GM11168 (cell line): ENCODE results near the gene TMEM88.

ENCODE experiments used
- in situ Hi-C: fragments of 300-500 bp; cut with MboI; formaldehyde crosslinking; loops from one replicate; pipeline ENCODE4 v1.12.0; 2022; ENCODE audit warnings: low sequenced_read_pairs; ENCODE audit not compliant: unreplicated experiment

The TMEM88 gene

DNA sequence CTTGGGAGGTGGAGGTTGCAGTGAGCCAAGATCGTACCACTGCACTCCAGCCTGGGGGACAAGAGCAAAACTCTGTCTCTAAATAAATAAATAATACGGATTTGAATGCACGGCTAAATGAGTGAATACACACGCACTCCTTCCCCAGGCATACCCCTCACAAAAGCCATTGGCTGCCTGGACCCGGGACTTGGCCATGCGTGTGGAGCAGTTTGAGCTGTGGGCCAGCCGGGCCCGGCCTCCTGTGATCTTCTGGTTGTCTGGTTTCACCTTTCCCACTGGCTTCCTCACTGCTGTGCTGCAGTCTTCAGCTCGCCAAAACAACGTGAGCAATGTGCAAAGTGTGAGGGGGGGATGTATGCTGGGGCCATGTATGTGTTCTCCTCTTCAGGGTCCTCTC is 22.4 kb upstream of the TMEM88 start:
- in situ Hi-C loops, result no loop called here

DNA sequence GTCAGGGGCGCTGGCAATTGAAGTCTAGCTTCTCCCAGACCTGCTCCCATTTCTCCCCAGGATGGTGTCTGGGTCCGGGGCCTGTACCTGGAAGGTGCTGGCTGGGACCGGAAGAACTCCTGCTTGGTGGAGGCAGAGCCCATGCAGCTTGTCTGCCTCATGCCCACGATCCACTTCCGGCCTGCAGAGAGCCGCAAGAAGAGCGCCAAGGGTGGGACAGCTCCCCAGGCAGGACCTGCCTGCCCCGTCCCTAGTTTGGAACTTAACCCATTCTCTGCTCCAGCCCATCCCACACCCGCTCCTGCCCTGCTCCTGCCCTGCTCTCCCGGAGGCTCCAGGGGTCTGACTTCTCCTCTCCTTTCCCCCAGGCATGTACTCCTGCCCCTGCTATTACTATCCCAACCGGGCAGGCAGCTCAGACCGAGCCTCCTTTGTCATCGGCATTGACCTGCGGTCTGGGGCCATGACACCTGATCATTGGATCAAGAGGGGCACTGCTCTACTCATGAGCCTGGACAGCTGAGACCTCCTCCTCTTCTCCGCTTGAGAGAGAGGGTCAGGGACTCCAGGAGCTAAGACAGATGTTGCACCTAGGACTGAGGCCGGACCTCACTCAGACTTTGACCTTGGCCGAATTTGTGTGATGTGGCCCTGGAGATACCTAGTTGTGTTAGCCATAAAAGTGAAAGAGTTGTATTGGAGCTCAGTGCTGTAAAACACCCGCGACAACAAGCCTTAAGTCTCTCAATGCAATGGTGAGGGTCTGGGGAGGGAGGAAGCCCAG is 21.7 kb upstream of the TMEM88 start:
- in situ Hi-C loops, result no loop called here

DNA sequence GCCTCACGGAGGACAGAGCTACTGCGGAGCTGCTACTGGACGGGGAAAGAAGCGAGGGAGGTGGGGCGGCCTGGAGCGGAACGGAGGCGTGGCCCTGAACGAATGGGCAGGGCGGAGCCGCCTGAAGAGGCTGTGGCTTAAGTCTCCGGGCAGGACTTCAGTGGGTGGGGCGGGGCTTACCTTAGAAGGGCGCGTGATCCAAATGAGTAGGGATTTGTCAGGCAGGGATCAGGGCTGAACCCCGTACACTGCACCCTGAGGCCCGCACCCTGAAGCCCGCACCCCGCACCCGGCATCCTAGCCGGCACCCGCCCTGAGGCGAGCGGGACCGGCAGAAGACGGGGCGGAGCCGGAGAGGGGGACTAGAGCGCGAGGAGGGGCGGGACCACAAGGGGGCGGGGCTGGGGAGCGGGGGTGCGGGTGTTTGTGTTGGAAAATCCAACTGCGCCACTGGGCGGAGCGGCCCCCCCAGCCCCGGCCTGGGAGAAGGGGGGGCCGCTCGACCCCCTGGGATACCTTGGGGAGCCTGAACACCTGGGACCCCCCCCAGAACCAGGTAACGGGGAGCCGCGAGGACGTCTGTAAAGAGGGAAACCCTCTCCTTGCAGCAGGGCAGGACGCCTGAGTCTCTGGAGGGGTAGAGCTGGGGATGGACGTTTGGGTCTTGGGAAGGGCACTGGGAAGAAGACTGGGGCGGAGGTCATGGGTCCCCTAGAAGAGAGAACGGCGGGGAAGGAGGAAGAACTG is 20.9 kb upstream of the TMEM88 start, which contains the start of gene KDM6B:
TSS of gene KDM6B (plus strand) at position 423 of the 747 bp plus-strand sequence. CDS start 11,338 bp downstream, outside the sequence.
- in situ Hi-C loops, result no loop called here

DNA sequence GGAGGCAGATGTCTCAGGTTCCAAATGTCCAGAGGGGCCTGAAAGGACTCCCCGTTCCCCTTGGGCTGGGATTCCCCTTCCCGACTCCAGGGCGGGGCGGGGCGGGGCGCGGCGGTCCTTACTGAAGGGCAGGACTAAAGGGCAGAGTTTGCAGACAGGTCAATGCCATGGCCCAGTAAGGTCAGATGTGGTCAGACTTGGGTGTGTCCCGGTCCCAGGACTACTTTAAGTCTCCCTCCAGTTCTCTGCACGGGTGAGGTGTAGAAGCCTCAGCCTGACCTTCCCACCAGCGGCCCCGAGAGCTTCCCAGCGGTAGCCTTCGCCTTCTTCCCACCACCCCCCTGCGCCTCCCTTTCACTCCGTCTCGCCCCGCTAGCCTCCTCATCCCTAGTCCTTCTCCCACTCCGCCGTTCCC is 20.3 kb upstream of the TMEM88 start:
- in situ Hi-C loops, result no loop called here

DNA sequence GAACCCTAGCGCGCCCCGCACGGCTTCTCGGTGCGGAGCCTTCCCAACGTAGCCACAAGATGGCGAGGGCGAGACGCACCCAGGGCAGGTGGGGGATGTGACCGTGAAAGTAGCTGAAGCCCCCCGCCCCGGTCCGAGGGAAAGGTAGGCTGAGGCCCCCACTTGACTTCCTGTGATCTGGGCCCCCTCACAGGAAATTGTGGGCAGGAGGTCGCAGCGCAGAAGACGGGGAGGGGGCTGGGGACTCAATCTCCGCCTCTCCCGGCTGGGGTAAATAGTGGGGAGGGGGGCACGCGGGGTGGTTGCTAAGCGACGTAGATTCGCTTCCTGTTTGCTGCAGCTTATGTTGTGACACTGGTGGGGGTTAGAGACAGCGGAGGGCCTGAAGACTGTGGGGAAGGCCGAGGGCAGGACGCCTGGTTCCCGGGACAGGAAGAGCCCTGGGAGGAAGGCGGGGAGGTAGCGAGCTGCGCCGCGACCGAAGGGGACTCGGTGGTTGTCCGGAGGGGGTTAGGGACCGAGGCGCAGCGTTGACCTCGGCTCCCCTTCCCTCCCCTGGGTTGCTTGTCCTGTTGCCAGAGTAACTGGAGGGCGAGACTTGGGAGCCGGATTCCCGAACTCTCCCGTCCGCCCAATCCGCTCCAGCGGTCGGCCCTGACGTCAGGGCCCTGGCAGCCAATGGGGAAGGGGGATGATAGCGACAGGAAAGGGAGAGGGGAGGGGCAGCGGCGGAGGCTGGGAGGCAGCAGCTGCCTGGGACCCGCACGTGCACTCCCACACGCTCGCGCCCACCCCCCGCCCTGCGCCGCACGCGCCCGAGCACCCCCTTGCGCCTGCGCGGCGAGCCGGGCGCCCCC is 19.7 kb upstream of the TMEM88 start:
- in situ Hi-C loops, result no loop called here

DNA sequence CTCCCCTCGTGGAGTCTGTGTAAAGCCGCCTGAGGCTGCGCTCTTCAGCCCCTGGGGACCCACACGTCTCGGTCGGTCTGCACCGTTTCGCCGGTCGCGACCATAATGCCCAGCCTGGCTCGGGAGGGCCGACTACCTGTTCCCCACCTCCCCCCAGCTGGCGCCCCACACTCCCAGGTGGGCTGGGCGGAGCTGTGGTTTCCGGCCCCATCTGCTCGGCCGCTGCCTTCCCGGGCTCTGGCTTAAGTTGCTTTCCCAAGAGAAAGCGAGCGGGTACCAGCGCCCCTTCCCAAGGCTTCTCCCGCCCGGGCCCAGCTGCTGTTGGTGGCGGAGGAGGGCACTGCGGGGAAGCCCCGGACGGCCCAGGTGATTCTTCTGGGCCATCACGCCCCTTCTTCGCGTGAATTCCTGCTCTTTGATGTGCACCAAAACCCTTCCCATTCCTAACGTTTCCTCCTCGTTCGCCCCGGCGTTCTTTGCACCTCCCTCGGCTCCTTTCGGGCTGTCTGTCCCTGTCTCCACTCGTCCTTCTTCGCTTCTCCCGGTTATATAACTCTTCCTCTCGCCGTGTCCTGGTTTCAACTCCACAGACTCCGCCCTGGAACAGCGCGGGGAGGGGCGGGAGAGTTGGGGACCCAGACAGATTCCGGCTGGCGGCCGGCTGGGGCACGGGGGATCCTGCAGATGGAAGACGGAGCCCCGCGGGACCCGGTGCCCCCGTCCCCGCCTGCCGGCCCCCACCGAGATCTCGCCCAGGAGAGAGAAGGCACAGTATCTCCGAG is 18.9 kb upstream of the TMEM88 start:
- in situ Hi-C loops, result no loop called here

DNA sequence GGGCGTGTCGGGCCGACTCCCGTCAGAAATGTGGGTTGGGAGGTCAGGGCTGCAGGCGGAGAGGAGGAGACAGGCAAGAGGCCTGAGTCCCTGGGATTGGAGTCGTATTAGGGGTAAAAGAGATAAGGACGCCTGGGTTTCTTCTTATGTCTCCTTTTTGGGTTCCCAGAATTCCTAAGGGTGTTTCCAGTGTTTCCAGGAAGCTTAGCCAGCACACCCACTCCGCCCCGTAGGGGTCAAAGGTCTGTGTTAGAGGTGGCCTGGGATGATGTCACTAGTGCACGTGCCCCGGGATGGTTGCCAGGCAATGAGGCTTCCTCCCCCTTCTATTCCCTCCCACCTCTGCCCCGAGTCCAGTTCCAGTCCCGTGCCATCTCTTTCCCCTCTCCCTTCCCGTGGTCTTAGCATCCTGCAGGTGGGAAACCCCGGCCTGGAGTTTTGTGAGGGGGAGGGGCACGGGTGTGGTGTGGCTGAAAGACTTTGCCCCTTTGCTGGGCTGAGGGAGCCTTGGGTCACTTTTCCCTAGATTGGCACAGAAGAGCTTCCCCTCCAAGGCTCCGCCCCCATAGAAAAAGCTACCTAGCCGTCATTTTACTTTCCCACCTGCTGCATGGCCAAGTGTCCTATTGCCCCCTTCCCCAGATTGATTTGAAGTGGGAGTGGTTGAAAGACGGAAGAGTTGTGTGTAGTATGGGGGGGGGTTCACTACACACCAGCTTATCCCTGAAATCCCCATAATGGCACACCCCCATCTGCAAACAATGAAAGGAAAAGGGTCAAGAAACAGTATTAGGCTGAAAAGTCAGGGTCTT is 18.1 kb upstream of the TMEM88 start:
- in situ Hi-C loops, result no loop called here

DNA sequence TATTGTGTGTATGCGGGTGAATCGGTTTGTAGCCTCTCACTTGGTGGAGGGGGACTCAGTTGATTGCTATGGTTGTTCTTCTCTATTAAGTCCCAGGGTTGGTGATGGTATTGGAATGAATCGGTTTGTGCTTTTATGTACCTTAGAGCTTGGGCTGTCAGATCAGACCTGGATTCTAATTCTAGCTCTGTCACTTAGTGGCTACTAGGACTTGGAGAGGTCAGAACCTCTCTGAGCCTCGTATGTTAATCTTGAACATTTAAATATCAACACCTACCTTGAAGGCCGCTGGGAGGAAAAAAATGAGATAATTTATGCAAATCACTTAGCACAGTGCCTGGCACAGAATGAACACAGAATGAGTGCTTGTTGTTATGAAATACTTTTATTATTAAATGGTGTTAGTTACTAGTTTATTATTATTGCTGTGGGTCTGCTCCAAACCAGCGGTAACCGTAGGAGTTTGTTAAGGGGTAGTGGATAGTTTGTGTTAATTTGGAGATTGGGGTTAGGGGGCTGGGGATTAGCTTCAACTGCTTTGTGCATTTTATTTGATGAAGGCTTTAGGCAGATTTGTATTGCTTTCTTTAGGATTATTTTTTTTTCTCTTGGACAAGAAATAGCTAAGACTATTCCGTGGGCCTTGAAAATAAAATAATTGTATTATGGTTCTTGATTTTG is 17.3 kb upstream of the TMEM88 start:
- in situ Hi-C loops, result no loop called here

DNA sequence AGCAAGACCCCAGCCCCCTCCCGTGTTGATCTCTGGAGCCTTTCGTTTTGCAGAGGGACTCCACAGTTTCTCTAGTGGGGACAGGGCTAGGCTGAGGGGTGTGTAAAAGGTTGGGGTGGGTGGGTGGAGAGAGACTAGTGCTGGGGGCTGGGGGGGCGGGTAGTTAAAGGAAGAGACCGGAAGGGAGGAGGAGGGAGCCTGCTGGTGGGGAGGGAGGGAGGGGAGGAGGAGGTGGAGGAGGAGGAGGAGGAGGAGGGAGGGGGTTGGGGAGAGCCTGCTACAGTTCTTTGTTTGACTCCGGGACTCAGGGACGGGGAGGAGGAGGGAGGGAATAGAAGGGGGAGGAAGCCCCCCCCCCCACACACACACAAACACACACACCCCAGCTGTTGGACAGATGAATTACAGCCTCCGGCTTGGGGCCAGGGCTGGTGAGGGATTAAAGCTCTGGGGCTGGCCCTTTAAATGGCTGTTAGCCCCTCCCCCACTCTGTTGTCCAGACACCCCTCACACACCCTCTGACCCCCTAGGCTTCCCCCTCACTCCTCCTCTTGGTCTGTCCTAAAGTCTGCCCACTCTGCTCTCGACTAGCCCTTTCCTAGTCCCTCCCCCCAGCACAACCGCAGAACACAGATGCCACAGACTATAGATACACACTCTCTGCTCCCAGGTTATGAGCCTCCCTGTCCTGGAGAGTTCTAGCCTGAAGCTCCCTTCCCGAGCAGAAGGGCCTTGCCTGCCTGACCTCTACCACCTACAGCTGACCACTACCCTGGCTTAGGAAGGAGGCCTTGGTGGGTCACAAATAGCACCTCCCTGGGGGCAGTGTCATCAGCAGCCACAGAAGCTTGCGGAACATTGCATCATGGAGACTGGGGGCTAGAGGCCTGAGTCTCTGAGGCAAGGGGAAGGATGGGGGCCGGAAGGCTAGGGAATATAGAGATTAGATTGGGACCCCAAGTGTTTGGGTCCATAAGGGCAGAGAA is 16.5 kb upstream of the TMEM88 start:
- in situ Hi-C loops, result no loop called here

DNA sequence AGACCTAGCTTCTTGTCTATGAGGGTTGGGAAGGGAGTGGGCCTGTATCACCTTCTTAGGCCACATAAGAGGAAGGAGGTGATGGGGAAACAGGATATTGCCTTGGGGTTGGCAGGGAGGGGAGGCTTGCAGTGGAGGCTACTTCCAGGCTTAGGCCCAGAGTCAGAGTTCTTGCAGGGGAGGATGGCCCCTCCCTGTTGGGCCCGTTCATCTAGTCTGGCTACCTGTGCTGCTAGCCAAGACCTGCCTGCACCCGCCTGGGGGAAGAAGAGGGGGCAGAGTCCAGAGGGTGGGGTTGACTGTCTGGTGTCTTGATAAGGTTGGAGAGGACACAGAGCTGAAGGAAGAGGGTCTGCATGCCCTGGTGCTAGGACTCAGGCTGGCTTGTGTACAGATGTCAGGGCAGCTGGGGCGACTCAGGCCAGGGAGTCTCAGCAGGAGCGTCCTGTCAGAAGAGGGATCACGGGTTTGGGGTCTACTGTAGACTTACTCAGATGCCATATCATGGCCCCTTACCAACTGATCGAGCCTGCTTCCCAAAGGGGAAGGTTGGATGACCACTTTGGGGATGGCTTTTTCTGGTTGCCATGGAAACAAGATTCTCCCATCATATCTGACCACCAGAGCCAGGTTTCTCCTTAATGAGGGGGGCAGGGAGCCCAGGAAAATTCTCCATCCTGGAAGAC is 15.5 kb upstream of the TMEM88 start:
- in situ Hi-C loops, result no loop called here

DNA sequence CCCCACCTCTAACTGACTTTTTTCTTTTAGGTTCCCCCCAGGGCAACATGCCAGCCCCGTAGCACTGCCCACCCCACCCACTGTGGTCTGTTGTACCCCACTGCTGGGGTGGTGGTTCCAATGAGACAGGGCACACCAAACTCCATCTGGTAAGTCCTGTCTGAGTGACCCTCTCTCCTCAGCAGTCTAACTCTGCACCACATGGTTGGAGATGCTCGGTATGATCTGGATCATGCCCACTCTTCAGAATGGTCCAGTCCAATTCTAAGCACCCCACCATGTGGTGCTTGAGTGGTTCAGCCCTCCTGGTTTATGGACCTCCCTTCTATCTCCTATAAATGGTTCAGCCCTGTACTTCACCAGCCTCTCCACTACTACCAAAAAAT is 15.0 kb upstream of the TMEM88 start:
- in situ Hi-C loops, result no loop called here

DNA sequence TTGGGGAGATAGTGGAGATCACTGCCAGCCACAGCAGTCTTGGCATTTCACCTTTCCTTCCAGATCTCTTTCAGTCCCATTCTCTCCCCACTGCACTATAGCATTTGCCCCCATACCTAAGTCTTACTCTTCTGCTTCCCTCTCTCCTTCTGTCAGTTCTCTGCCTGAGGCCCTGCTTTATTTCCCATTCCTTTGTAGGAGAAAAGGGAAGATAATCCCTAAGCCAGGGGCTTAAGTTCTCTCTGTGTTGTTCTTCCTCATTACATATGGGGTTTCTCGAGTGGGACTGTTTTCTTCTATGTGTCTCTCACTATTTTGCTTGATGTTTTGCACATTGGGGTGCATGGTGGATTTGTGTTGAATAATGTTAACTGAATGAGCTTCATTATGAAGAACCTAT is 14.4 kb upstream of the TMEM88 start:
- in situ Hi-C loops, result no loop called here

DNA sequence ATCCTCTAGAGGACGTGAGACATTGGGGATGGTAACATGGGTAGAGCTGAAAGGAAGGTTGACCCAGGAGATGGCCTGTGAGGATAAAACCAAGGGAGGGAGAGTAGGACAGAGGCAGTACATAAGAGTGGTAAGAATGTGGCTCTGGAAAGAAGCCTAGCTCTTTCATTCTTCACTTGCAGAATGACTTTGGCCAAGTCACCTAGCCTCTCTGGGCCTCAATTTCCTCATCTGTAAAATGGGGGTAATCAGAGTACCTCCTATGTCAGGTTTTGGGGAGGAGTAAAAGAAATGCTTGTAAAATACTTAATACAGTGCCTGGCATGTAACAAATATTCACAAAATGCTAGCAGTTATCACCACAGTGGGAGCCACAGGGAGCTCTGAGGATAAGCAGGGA is 14.0 kb upstream of the TMEM88 start:
- in situ Hi-C loops, result no loop called here

DNA sequence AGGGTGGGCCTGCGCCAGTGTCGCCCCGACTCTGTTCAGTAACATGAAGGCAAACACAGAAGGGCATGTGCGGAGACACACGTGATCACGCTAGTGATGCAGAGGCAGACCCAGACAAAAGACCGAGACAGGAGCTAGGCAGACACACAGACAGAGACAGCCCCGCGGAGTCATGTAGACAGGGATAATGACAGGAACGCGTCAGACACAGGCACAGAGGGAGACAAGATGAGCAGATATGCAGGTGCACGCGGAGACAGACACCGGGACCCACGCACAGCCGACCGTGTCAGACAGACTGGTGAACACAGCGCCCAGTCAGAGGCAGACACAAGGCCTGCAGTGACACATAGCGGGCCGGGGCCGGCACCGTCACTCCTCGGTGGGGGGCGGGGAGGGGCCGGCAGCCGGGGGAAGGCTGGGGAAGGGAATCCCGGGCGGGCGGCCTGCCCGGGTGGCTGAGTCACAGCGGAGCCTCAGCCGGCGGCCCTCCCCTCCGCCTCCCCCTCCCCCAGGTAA is 13.4 kb upstream of the TMEM88 start:
- in situ Hi-C loops, result no loop called here

DNA sequence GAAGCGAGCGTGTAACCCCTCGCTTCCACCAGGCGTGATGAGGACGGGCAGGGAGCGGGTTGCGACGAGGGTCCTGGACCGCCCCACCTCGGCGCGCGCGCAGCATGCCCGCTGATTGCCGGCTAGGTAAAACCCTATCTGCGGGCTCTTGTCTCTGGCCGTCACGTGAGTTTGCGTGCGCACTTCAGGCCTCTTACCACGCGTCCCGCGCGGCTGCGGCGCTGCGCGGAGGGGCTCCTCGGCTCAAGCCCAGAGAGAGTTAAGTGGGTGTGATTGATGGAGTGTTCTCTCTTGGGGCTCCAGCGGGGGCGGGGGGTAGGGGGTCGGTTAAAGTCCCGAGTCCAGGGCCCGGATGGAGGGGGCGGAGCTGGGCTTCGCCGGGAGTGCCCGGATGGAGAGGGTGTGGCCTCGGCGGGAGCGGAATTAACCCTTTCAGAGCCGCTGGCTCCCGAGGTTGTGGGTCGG is 12.9 kb upstream of the TMEM88 start:
- in situ Hi-C loops, result no loop called here

DNA sequence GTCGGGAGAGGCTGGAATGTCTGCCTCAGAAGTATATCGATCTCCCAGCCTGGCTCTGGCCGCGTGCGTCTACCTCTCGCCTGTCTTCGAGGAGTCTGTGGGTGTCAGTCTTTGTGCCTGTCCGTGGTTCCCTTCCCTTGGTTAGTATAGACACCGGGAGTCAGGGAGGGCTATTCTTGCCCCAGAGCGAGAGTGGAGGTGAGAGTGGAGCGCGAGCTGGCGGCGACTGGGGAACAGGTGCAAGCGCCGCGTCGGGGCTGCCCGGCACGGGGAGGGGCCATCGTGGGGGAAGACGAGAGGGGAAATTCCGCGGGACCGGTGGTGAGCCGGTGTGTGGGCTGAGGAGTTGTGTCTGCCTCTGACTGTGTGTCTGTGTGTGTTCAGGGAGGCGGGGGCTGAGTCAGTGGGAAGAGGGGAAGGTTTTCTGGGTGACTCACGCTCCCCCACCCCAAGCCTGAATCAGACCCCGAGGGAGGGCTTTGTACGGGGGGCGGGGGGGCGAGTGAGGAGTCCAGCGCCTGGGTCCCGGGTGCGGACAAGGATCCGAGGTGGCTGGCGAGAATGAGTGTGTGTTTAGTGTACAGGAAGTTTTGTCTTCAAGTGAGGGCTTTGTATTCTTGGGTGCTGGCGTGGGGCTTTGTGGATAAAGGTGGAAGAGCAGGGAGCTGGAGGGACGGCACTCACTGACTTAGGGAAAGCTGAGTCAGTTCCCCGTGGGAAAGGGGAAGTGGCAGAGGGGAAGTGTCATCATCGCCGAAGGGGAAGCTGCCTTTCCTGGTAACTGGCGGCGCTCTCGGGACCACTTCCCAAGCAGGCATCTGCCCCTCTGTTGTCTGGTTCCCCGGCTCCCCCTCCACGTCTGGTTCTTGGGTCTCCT is 12.2 kb upstream of the TMEM88 start:
- in situ Hi-C loops, result no loop called here
